ENCODE measurements around the gene C11orf42. TPM values are rescaled to one million over a fixed set of nuclear protein-coding genes. Genes with fewer than 3 reads are reported as not detected.
"Not testable (repeated sequence)": the region's sequence is repeated elsewhere in the genome, so short reads cannot be mapped to it uniquely, and the experiment has no call there.

The C11orf42 gene
- total RNA-seq, 2 donors from 2014 or later = not detected

- DNase-seq = no peak
- ATAC-seq = no peak
- intact Hi-C loops (cut with DNase I) = no loop called here
Measured at GRCh38 chr11:6217722-6218121, 12.4 kb downstream of the C11orf42 start.

DNA sequence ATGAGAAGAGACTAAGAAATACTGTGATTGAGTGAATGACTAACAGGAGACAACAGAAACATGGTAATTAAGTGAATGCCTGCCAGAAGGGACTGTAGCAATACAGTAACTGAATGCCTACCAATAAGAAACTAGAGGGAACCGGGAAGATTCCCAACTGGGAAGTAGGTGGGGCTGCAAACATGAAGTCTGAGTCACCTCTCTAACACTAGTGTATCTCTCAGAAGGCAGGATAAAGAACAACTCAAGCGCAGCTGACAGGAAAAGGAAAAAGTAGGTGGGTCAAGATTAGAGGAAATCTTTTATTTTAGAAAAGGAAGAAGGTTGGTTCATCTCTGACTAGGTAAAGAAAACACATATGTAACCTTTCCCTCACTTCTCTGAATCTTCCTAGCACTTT lies 14.0 kb downstream of the C11orf42 start:
- ATAC-seq = peak; percentile 76 to 97
- DNase-seq = no peak
- intact Hi-C loops (cut with DNase I) = no loop called here

DNA sequence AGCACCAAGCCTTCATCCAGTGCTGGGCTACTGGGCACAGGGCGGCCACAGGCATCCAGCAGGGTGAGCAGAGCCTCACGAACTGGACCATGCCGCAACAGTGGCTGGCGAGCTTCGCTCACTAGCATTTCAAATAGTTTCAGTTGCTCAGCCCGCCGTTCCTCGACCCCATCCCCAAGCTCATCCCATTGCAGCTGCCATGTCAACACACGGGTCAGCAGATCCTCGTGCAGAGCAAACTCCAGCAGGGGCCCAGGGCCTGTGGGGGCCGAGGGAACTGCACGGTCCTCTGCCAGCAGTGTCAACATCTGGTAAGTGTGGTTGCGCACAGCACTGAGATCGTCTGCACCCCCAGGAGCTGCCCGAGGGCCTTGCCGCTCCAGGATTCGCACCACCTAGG lies 18.5 kb downstream of the C11orf42 start:
- ATAC-seq (no peak), DNase-seq (no peak)
- intact Hi-C loops (cut with DNase I) = no loop called here

DNA sequence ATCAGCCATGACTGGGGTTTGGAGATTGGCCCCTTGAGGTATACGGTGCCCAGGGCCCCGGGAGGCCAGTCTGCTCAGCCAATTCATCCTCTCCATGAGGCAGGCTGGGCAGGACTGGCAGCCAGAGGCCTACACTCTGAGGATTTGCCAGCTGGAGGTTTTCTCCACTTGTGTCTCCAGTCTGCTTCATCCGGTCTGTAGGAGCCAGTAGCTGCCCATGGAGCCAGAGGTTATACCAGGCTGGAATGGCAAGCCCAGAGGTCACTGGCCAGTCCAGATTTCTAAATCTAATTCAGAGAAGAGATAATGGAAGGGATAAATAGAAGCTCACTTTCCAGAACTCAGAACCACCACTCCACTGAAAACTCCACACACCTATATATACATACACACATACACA lies 19.1 kb downstream of the C11orf42 start:
- DNase-seq = no peak
- intact Hi-C loops (cut with DNase I) = no loop called here
- ATAC-seq = peak in 1 of 2 donors; percentile 77

GRCh38 chr11:6225024-6225423 lies 19.7 kb downstream of the C11orf42 start:
- ATAC-seq (peak in 1 of 2 donors; percentile 15), DNase-seq (no peak)
- intact Hi-C loops (cut with DNase I) = no loop called here

GRCh38 chr11:6225896-6226295 lies 20.5 kb downstream of the C11orf42 start:
- DNase-seq = no peak
- ATAC-seq = peak in 1 of 2 donors; percentile 37
- intact Hi-C loops (cut with DNase I) = no loop called here

- ATAC-seq (no peak), DNase-seq (no peak)
- intact Hi-C loops (cut with DNase I) = no loop called here
Measured at GRCh38 chr11:6228520-6228919, 23.2 kb downstream of the C11orf42 start.

GRCh38 chr11:6229911-6230310 lies 24.6 kb downstream of the C11orf42 start:
- ATAC-seq = no peak
- intact Hi-C loops (cut with DNase I) = loop anchor here in 1 of 2 donors (10.0 kb wide), 1 partner anchor 245 kb away; the partner anchor contains the start of gene TRIM3
- DNase-seq = no peak

DNA sequence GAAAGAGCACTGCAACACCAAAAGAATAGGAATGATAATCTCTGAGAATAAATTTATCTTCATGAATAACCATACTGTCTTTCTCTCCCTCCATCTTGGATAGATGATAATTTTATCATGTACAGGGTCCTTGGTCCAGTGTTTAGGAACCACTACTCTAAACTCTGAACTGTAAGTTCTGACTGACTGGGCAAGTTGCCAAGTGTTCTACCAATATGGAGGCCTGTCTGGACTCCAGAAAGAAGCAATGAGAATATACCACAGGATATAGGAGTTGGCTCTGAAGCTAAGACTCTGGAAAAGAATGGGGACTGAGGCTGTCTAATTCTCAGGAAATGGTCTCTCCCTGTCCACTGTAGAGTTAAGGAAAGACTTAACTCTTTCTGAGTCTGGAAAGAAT lies 27.5 kb downstream of the C11orf42 start:
- DNase-seq (no peak), ATAC-seq (no peak)
- intact Hi-C loops (cut with DNase I) = loop anchor here in 1 of 2 donors (10.0 kb wide), 1 partner anchor 242 kb away; the partner anchor contains the start of gene TRIM3

- intact Hi-C loops (cut with DNase I) = loop anchor here in 1 of 2 donors (1.0 to 10.0 kb wide), 2 partner anchors 85 to 241 kb away; partner anchors contain the start of gene TRIM3
- peak in 1 of 2 donors; percentile 4 for ATAC-seq
- DNase-seq = no peak
Measured at GRCh38 chr11:6233984-6234386, 28.6 kb downstream of the C11orf42 start.

DNA sequence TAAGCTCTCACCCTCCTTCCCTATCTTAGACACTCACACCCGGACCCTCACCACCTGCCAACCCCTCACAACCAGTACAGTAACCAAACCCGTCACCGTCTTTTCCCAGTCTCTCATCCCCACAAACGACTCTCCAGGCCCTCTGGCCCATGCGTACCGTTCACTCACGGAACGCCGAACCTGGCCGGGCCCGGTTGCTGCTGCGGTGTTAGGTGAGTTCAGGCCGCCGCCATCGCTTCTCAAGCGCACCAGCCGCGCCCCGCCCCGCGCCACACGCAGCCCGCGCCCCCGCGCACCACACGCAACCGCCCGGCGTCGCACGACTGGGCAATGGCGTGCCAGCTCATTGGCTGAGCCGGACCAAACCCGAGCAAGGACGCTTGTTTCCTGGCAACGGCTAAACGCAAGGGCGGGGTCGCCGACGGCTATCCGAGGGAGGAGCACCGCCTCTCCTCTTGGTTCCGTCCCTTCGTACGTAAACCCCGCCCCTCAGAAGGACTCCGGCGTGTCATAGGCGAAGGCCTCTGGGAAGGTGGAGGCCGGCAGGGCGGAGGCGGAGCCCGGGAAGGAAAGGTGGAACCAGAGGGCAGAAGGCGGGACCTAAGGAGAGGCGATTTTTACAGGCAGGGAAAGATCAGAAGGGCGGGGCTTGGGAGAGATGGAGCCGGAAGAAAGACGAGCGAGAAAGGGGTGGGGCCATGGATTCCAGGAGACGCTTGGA lies 29.2 kb downstream of the C11orf42 start, which contains the start of gene FHIP1B:
TSS of gene FHIP1B (minus strand) at position 250 of the 721 bp plus-strand sequence. CDS start 10,120 bp downstream, outside the sequence.
- intact Hi-C loops (cut with DNase I) = loop anchor here in 1 of 2 donors (1.0 to 10.0 kb wide), 2 partner anchors 85 to 240 kb away; partner anchors contain the start of gene TRIM3
- DNase-seq = peak; percentile 100
- ATAC-seq = peak; percentile 97 to 98

- ATAC-seq (no peak), DNase-seq (no peak)
- intact Hi-C loops (cut with DNase I) = loop anchor here in 1 of 2 donors (10.0 kb wide), 1 partner anchor 238 kb away; the partner anchor contains the start of gene TRIM3
Measured at GRCh38 chr11:6237266-6237665, 31.9 kb downstream of the C11orf42 start.

GRCh38 chr11:6237761-6238302 lies 32.5 kb downstream of the C11orf42 start:
- ATAC-seq (no peak), DNase-seq (no peak)
- intact Hi-C loops (cut with DNase I) = loop anchor here in 1 of 2 donors (10.0 kb wide), 1 partner anchor 237 kb away; the partner anchor contains the start of gene TRIM3

DNA sequence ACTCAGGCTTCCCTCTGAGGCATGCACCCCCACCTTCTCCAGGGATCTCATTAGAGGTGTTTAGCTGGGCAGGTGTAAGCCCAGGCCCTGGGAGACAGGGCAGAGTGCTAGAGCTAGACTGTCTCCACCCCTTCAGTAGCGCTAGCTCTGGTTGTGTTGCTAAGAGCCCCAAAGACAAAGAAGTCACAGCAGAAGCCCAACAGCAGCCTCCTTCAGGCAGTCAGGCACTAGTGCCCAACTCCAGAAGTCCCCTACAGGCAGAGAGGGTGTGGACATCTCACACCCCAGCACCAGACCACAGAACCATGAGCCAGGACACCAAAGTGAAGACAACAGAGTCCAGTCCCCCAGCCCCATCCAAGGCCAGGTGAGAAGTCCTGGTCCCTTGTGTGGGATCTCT lies 33.5 kb downstream of the C11orf42 start, which contains the start of gene CNGA4:
TSS of gene CNGA4 (plus strand) at position 188 of the 400 bp plus-strand sequence. CDS start at position 306, 118 bp downstream.
- no peak for DNase-seq
- ATAC-seq = no peak
- intact Hi-C loops (cut with DNase I) = loop anchor here in 1 of 2 donors (10.0 kb wide), 1 partner anchor 236 kb away; the partner anchor contains the start of gene TRIM3

DNA sequence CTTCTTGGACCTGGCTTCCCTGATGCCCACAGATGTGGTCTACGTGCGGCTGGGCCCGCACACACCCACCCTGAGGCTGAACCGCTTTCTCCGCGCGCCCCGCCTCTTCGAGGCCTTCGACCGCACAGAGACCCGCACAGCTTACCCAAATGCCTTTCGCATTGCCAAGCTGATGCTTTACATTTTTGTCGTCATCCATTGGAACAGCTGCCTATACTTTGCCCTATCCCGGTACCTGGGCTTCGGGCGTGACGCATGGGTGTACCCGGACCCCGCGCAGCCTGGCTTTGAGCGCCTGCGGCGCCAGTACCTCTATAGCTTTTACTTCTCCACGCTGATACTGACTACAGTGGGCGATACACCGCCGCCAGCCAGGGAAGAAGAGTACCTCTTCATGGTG lies 34.8 kb downstream of the C11orf42 start:
- DNase-seq (no peak), ATAC-seq (no peak)
- intact Hi-C loops (cut with DNase I) = no loop called here

DNA sequence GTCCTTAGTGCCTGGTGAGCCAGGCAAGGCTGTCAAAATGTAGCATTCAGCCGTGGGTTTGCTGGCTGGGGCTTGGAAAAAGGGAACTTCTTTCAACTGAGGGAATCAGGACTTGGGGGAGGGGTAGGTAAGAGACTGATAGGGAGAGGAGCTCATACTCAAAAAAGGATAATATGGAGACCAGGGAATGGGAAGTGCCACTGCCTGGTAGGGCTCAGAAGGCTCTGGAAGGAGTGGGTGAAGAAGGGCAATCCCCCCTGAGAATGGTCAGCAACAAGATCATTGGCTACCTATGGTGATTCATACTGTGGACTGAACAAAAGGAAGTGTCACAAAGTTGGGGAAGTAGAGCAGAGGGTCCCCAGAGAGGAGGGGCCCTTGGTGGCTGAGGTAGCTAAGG lies 35.4 kb downstream of the C11orf42 start:
- intact Hi-C loops (cut with DNase I) = no loop called here
- DNase-seq (no peak), ATAC-seq (no peak)

- intact Hi-C loops (cut with DNase I) = no loop called here
- no peak for ATAC-seq
Measured at GRCh38 chr11:6241316-6241715, 36.0 kb downstream of the C11orf42 start.

GRCh38 chr11:6245536-6245935 lies 40.2 kb downstream of the C11orf42 start:
- intact Hi-C loops (cut with DNase I) = no loop called here
- ATAC-seq = no peak
- no peak for DNase-seq

More at GRCh38 chr11:6241316-6241715, 36.0 kb downstream of the C11orf42 start:
- no peak for DNase-seq

DNA sequence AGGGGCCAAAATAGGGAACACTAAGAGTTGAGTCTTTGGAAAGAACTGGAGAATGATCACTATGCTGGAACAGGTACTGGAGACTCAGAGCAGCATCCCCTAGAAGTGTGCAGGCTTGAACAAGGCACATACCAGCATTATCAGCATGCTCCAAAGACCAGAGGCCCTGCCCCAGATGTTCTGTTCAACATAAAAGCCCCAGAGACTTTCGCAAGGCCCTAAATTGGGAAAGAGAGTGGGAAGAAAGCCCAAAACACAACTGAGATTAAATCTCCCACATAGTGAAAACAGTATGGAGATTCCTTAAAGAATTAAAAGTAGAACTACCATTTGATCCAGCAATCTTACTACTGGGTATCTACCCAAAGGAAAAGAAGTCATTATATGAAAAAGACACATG lies 42.9 kb downstream of the C11orf42 start:
- intact Hi-C loops (cut with DNase I) = no loop called here
- DNase-seq (no peak), ATAC-seq (peak; percentile 16 to 38)

DNA sequence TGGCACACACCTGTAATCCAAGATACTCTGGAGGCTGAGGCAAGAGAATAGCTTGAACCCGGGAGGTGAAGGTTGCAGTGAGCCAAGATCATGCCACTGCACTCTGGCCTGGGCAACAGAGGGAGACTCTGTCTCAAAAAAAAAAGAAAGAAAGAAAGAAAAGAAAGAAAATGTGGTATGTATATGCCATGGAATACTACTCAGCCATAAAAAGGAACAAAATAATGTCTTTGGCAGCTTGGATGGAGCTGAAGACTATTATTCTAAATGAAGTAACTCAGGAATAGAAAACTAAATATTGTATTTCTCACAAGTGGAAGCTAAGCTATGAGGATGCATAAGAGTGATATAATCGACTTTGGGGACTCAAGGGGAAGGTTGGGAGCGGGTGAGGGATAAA lies 43.5 kb downstream of the C11orf42 start:
- intact Hi-C loops (cut with DNase I); ATAC-seq; DNase-seq: not testable (repeated sequence)

Measured in left cardiac atrium (tissue), 4 donors.